ENCODE results near the gene PF4V1.

PF4V1 gene, protein sequence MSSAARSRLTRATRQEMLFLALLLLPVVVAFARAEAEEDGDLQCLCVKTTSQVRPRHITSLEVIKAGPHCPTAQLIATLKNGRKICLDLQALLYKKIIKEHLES

DNA sequence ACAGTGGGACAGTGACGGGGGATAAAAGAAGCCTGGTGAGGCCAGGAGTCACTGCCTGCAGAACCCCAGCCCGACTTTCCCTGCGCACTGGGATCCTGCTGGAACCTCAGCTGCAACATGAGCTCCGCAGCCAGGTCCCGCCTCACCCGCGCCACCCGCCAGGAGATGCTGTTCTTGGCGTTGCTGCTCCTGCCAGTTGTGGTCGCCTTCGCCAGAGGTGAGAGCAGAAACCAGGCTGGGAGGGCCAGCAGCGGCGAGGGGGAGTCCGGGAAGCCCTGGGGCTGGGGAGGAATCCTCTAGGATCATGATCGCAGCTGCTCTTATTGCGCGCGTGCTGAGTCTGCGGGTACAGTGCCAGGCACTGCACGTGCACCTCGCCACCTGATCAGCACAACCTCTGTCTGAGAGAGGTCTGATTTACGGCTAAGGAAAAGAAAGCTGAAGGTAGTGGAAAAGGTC, at the start of gene PF4V1:
TSS of gene PF4V1 (plus strand) at position 51 of the 459 bp plus-strand sequence. CDS start at position 118, 67 bp downstream.
- Mint-ChIP-seq H3K4me3 (no peak within 1 kb of the TSS), H3K36me3 (no peaks in the 10 kb centered on the region), H3K27me3 (no peaks in the 10 kb centered on the region), H3K27ac (no peak within 1 kb of the TSS), H3K9me3 (no peaks in the 10 kb centered on the region), H3K4me1 (no peaks in the 10 kb centered on the region)
- ATAC-seq = peak; percentile 46

DNA sequence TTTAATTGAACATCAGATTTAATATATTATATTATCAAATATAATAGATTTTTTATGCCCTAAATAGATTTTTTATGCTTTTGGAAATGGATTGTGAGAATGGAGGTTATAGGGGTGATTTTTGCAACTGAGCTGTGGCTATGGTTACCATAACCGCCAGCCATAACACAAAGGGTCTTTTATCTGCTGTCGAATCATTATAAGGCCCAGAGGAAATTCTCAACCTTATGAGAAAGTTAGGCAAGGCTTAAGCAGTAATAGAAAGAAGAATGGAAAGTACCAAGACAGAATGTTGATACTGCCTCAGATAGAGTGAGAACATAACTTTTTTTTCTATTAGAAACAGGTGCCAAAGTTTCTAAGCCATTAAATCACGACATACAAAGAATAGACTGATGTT, 42.9 kb upstream of the PF4V1 start:
- Mint-ChIP-seq H3K4me1 (no peaks in the 10 kb centered on the region), H3K27ac (no peak overlapping the region), H3K36me3 (no peaks in the 10 kb centered on the region), H3K9me3 (no peaks in the 10 kb centered on the region), H3K4me3 (no peak overlapping the region), H3K27me3 (no peaks in the 10 kb centered on the region)
- ATAC-seq = no peak

DNA sequence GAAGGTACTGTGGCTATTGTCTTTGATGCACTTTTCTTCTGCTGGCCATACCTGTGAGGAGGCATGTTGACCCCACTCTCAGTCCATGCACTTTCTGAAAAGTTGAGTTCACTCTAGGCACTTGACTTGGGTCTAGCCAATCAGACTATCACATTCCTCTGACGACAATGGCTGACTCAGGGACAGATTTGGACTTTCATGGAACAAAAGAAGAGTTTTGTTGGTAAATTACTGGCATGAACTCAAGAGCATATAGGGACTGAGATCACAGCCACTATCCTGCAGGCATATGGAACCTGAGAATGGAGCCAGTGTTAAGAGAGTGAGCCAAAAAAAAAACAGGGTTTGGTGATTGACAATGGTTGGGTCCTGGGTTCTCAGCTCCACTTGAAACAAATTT, 41.3 kb upstream of the PF4V1 start:
- no peaks in the 10 kb centered on the region for H3K4me1 Mint-ChIP-seq
- no peaks in the 10 kb centered on the region for H3K27me3 Mint-ChIP-seq
- no peaks in the 10 kb centered on the region for H3K9me3 Mint-ChIP-seq
- H3K27ac Mint-ChIP-seq = no peak overlapping the region
- no peak overlapping the region for H3K4me3 Mint-ChIP-seq
- ATAC-seq = no peak
- H3K36me3 Mint-ChIP-seq = no peaks in the 10 kb centered on the region

DNA sequence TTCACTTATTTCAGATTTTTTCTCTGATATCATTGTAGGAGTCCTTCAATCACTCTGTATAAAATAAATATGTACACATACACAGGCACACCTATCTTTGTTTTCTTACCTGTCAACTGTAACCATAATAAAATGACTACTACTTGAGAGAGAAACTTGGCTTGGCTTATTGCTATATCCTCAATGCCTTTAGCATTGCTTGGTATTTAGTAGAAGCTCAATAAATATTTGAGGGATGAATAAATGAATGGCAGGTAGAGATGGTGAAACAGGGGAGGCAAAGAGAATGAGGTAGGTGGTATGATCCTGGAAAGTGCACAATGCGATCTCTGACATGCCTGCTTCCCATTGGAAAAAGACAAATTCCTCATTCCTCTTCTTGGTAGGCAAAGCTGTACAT, 38.4 kb upstream of the PF4V1 start:
- Mint-ChIP-seq H3K27me3 (no peaks in the 10 kb centered on the region), H3K4me3 (no peak overlapping the region), H3K36me3 (no peaks in the 10 kb centered on the region), H3K27ac (no peak overlapping the region), H3K4me1 (no peaks in the 10 kb centered on the region), H3K9me3 (no peaks in the 10 kb centered on the region)
- ATAC-seq = no peak

DNA sequence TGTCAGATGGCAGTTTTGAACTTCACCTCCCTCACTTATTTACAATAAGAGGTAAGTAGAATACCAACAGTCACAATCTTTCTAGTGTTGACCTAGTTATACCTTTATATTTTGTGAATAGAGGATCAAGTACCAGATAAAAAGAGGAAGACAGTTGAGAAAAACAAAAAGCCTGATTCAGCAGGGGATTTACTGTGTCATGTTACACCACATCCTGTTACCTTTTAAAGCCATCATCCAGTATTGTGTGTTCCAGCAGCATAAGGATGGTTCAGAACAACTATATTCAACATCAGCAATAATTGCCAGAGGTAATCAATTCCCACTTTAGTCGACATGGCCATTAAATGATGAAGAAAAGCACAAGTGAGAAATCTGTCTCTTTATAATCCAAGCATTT, 38.0 kb upstream of the PF4V1 start:
- no peak overlapping the region for H3K27ac Mint-ChIP-seq
- no peak overlapping the region for H3K4me3 Mint-ChIP-seq
- no peak for ATAC-seq
- no peaks in the 10 kb centered on the region for H3K4me1 Mint-ChIP-seq
- no peaks in the 10 kb centered on the region for H3K36me3 Mint-ChIP-seq
- no peaks in the 10 kb centered on the region for H3K9me3 Mint-ChIP-seq
- H3K27me3 Mint-ChIP-seq = no peaks in the 10 kb centered on the region

DNA sequence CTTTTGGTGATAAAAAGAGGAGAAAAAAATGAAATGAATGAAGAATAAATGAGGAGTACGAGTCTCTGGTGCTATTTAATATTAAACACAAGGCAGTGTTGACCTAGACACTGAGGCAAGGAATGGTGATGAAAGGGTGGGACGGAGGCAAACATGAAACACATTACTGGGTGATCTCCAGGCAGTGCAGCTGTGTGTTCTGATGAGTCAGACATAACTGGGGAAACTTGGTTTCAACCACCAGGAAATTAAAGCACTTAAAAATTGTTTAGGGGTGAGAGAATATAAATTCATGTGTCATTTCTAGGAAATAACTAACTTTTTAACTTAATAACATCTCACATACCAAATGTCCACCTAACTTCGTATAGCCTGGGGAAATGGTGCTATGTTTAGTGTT, 36.3 kb upstream of the PF4V1 start:
- no peaks in the 10 kb centered on the region for H3K9me3 Mint-ChIP-seq
- H3K27me3 Mint-ChIP-seq = no peaks in the 10 kb centered on the region
- no peaks in the 10 kb centered on the region for H3K36me3 Mint-ChIP-seq
- no peak overlapping the region for H3K27ac Mint-ChIP-seq
- ATAC-seq = no peak
- H3K4me1 Mint-ChIP-seq = no peaks in the 10 kb centered on the region
- no peak overlapping the region for H3K4me3 Mint-ChIP-seq

DNA sequence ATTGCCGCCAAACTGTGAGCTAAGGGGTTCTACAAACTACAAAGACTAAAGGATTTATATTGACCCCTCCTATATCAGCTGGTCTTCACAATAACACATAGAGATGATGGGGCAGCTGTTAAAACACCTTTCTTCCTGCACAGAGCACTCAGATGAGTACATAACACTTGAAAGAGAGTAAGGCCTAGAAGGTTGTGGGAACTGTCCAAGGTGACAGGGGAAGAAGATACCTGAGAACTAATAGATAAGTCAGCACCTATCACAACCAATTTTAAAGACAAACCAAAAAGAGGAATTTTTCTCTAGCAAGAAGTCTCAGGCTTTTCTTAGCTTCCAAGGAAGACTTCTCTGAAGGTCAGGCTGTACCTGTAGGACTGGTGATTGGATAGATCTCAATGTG, 35.8 kb upstream of the PF4V1 start:
- H3K36me3 Mint-ChIP-seq = no peaks in the 10 kb centered on the region
- no peaks in the 10 kb centered on the region for H3K9me3 Mint-ChIP-seq
- ATAC-seq = no peak
- no peak overlapping the region for H3K4me3 Mint-ChIP-seq
- H3K27me3 Mint-ChIP-seq = no peaks in the 10 kb centered on the region
- H3K4me1 Mint-ChIP-seq = no peaks in the 10 kb centered on the region
- no peak overlapping the region for H3K27ac Mint-ChIP-seq

DNA sequence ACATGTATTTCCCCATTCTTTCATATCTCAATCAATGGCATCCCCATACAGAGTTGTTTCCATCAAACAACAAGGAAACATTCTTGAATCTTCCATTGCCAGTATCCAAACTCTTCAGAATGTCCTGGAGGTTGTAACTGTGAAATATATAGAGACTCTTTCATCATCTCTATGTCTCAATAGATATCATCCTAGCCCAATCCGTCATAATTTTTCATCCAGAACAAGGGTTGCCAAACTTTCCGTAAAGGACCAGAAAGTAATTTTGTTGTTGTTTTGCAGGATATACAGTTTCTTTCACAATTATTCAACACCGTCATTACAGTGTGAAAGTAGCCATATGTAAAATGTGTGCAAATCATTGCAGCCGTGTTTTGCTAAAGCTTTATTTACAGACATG, 31.8 kb upstream of the PF4V1 start:
- Mint-ChIP-seq H3K27ac (no peak overlapping the region), H3K36me3 (no peaks in the 10 kb centered on the region), H3K4me1 (no peaks in the 10 kb centered on the region), H3K27me3 (no peaks in the 10 kb centered on the region), H3K9me3 (no peaks in the 10 kb centered on the region), H3K4me3 (no peak overlapping the region)
- no peak for ATAC-seq

DNA sequence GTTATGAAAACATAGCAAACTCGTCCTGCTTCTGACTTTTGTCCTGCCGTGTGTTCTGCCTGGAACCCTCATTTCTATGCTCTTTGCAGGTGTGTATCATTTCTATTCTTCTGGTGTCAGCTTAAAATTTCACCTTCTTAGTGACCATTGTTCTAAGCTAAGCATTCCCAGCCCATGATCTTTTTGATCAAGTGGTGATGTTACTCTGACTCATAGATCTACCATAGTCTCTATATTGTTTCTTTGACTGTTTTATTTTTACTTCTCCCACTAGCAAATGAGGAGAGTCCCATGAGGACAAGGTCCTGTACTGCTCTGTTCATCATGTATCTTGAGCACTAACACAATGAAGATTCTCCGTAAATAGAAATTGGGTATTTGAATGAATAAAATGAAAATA, 30.7 kb upstream of the PF4V1 start:
- Mint-ChIP-seq H3K4me3 (no peak overlapping the region), H3K27ac (no peak overlapping the region), H3K9me3 (peaks cover 3% of the 10 kb centered on the region), H3K36me3 (no peaks in the 10 kb centered on the region), H3K4me1 (no peaks in the 10 kb centered on the region), H3K27me3 (no peaks in the 10 kb centered on the region)
- no peak for ATAC-seq

DNA sequence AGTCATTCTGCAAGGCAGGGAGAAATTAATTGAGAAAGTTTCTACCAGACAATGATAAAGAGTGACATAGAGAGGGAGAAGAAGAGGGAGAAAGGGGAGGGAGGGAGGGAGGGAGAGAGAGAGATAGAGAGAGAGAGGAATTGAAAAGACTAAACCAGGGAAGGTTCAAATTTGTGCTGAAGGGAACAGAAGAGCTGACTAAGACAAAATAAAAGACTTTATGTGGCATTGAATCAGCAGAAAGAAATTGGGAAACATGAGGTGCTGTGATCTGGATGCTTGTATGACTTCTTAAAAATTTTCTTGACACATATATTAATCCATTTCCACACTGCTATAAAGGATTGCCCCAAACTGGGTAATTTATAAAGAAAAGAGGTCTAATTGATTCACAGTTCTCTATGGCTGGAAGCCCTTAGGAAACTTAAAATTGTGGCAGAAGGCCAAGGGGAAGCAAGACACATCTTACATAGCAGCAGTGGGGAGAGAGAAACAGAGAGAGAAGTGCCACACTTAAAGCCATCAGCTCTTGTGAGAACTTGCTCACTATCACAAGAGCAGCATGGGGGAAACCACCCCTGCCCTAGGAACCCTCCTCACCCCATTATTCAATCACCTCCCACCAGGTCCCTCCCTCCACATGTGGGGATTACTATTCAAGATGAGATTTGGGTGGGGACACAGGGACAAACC, 30.1 kb upstream of the PF4V1 start:
- Mint-ChIP-seq H3K4me3 (no peak overlapping the region), H3K27me3 (no peaks in the 10 kb centered on the region)
- ATAC-seq = no peak

DNA sequence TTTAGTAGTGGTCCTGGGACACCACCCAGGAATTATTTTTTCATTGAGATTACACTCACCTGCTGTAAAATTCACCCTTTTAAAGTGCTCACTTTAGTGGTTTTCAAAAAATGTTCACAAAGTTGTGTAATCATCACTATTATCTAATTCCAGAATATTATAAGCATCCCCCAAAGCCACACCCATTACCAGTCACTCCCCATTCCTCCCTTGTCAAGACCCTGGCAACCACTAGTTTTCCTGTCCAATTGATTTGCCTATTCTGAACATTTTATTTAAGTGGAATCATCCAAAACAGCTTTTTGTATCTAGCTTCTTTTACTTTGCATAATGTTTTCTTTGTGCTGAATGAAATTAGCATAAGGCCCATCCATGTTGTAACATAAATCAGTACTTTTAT, 29.3 kb upstream of the PF4V1 start:
- H3K27me3 Mint-ChIP-seq = no peaks in the 10 kb centered on the region
- H3K4me1 Mint-ChIP-seq = no peaks in the 10 kb centered on the region
- no peaks in the 10 kb centered on the region for H3K36me3 Mint-ChIP-seq
- ATAC-seq = no peak
- H3K9me3 Mint-ChIP-seq = peaks cover 7% of the 10 kb centered on the region
- H3K4me3 Mint-ChIP-seq = no peak overlapping the region
- H3K27ac Mint-ChIP-seq = no peak overlapping the region

More for the DNA sequence above, 30.1 kb upstream of the PF4V1 start:
- Mint-ChIP-seq H3K36me3 (no peaks in the 10 kb centered on the region), H3K9me3 (peaks cover 7% of the 10 kb centered on the region), H3K4me1 (no peaks in the 10 kb centered on the region), H3K27ac (no peak overlapping the region)

DNA sequence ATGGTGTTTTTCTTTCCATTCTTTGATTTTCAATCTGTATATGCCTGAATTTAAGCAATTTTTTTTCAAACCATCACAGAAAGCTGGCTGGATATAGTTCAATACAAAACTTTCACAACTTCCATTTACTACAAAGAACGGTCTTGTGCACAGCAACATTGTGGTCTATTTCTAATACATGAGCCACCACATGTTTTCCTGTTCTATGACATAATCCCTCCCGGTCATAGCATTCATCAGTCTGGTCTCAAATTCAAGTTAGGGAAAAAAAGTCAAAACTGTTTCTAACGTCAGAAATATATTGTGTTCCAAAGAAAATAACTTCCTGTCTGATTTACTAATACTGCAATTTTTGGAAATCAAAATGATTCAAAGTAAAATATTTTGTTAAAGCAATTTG, 24.1 kb upstream of the PF4V1 start:
- no peaks in the 10 kb centered on the region for H3K27me3 Mint-ChIP-seq
- H3K4me3 Mint-ChIP-seq = no peak overlapping the region
- H3K9me3 Mint-ChIP-seq = peaks cover 7% of the 10 kb centered on the region
- no peak for ATAC-seq
- H3K27ac Mint-ChIP-seq = no peak overlapping the region
- H3K4me1 Mint-ChIP-seq = no peaks in the 10 kb centered on the region
- no peaks in the 10 kb centered on the region for H3K36me3 Mint-ChIP-seq

DNA sequence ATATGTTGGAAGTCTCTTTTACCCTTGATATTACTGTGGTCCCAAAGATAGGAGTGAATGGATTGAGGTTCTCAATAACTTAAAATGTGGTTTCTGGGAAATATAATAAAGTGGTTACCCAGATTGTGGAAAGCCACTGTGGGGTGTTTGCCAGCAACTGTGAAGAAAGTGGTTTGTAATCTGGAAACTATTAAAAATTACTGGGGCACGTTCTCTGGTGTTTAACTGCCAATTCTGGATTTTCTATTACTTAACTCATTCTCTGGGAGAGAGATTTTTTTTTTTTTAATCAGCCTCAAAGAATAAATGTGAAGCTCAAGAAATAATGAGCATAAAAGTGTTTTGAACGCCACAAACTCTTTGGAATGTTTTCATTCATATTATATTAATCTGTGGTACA, 21.5 kb upstream of the PF4V1 start:
- no peak for ATAC-seq
- no peak overlapping the region for H3K4me3 Mint-ChIP-seq
- no peaks in the 10 kb centered on the region for H3K4me1 Mint-ChIP-seq
- H3K9me3 Mint-ChIP-seq = peaks cover 7% of the 10 kb centered on the region
- no peaks in the 10 kb centered on the region for H3K36me3 Mint-ChIP-seq
- no peak overlapping the region for H3K27ac Mint-ChIP-seq
- peaks cover 3% of the 10 kb centered on the region for H3K27me3 Mint-ChIP-seq

DNA sequence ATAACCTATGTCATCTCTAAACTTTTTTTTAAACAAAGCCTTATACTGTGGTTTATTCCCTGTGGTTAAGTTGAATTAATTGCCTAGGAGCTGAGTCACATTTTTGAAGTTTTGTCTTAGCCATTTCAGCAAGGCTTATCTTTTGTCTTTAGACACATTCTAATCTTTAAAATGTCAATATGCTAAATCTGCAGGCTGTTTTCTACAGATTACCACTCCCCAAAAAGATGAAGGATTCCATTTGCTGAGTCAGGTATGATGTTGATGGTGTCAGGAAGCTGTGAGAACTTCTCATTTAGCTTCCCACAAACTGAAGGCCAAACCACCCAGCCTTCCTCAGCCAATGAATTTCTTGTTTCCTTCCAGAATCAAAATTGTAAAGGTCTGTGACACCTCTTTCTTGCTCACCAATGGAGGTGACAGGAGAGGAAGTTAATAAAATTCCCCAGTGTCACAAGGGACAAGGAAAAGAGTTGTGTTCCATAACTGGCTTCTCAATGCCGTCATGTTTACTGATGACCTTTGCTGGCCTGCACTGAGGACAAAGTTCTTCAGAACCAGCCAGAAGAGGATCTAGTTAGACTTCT, 20.4 kb upstream of the PF4V1 start:
- Mint-ChIP-seq H3K27me3 (peaks cover 8% of the 10 kb centered on the region), H3K9me3 (peaks cover 2% of the 10 kb centered on the region), H3K27ac (no peak overlapping the region), H3K4me3 (no peak overlapping the region), H3K36me3 (no peaks in the 10 kb centered on the region), H3K4me1 (no peaks in the 10 kb centered on the region)
- no peak for ATAC-seq

DNA sequence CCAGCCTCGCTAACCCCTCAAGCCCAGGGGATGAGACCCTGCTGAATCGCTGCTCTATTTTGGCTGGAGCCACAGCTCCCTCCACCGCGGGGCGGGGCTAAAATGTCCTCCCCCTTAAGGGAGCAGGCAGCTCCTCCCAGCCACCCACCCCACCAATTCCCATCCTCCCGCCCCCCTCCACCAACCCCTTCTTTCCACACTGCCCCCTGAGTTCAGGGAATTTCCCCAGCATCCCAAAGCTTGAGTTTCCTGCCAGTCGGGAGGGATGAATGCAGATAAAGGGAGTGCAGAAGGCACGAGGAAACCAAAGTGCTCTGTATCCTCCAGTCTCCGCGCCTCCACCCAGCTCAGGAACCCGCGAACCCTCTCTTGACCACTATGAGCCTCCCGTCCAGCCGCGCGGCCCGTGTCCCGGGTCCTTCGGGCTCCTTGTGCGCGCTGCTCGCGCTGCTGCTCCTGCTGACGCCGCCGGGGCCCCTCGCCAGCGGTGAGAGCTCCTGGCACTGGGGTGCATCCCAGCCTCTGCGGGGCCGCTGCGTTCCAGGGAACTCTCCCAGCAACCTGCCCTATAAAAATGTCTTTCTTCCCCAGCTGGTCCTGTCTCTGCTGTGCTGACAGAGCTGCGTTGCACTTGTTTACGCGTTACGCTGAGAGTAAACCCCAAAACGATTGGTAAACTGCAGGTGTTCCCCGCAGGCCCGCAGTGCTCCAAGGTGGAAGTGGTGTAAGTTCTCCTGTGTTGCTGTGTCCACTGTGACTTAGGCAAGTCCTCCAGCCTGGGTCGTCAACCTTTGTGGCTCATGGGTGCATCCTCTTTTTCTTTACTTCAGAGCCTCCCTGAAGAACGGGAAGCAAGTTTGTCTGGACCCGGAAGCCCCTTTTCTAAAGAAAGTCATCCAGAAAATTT, 16.5 kb upstream of the PF4V1 start, which contains the start of gene CXCL6:
TSS of gene CXCL6 (plus strand) at position 306 of the 907 bp plus-strand sequence. CDS start at position 379, 73 bp downstream.
- ATAC-seq = no peak
- no peak within 1 kb of the TSS for H3K27ac Mint-ChIP-seq
- no peaks in the 10 kb centered on the region for H3K9me3 Mint-ChIP-seq
- peaks cover 21% of the 10 kb centered on the region for H3K27me3 Mint-ChIP-seq
- H3K36me3 Mint-ChIP-seq = no peaks in the 10 kb centered on the region
- H3K4me1 Mint-ChIP-seq = no peaks in the 10 kb centered on the region
- H3K4me3 Mint-ChIP-seq = no peak within 1 kb of the TSS
